ENCODE data around the gene LRRC75A. TPM values are rescaled to one million over a fixed set of nuclear protein-coding genes. Genes with fewer than 3 reads are reported as not detected.

LRRC75A gene
- total and polyA plus RNA-seq, 2 experiments from 2014 or later, result 9.0 to 23.1 TPM

GRCh38 chr17:16419929-16420271 is 72.1 kb downstream of the LRRC75A start:
- Histone ChIP-seq H3K4me1 (ENCODE audit: low read depth) (peaks cover 8% of the 10 kb centered on the region), H3K36me3 (no peaks in the 10 kb centered on the region), H3K4me3 (no peak overlapping the region), H3K27ac (no peak overlapping the region), H3K27me3 (no peaks in the 10 kb centered on the region), H3K9me3 (ENCODE audit: low read depth) (no peaks in the 10 kb centered on the region)
- DNase-seq (ENCODE audit: low read depth in 1 of 2, low spot score in 1 of 2), result peak in 1 of 2 donors; percentile 67
- TF ChIP-seq CTCF (IDR thresholded peaks at IDR 0.05; ENCODE audit: low read depth, low read length), result no peak

GRCh38 chr17:16419074-16419928 is 72.7 kb downstream of the LRRC75A start:
- DNase-seq (ENCODE audit: low read depth in 1 of 2, low spot score in 1 of 2), result peak in 1 of 2 donors; percentile 80
- Histone ChIP-seq H3K4me3 (no peak overlapping the region), H3K4me1 (ENCODE audit: low read depth) (peaks cover 8% of the 10 kb centered on the region), H3K9me3 (ENCODE audit: low read depth) (no peaks in the 10 kb centered on the region), H3K27ac (no peak overlapping the region), H3K27me3 (no peaks in the 10 kb centered on the region), H3K36me3 (no peaks in the 10 kb centered on the region)
- TF ChIP-seq CTCF (IDR thresholded peaks at IDR 0.05; ENCODE audit: low read depth, low read length), result no peak

GRCh38 chr17:16418685-16419068 is 73.3 kb downstream of the LRRC75A start:
- Histone ChIP-seq H3K4me1 (ENCODE audit: low read depth) (peaks cover 8% of the 10 kb centered on the region), H3K4me3 (no peak overlapping the region), H3K9me3 (ENCODE audit: low read depth) (no peaks in the 10 kb centered on the region), H3K27me3 (no peaks in the 10 kb centered on the region), H3K36me3 (no peaks in the 10 kb centered on the region), H3K27ac (no peak overlapping the region)
- TF ChIP-seq CTCF (IDR thresholded peaks at IDR 0.05; ENCODE audit: low read depth, low read length), result no peak
- DNase-seq (ENCODE audit: low read depth in 1 of 2, low spot score in 1 of 2), result no peak

DNA sequence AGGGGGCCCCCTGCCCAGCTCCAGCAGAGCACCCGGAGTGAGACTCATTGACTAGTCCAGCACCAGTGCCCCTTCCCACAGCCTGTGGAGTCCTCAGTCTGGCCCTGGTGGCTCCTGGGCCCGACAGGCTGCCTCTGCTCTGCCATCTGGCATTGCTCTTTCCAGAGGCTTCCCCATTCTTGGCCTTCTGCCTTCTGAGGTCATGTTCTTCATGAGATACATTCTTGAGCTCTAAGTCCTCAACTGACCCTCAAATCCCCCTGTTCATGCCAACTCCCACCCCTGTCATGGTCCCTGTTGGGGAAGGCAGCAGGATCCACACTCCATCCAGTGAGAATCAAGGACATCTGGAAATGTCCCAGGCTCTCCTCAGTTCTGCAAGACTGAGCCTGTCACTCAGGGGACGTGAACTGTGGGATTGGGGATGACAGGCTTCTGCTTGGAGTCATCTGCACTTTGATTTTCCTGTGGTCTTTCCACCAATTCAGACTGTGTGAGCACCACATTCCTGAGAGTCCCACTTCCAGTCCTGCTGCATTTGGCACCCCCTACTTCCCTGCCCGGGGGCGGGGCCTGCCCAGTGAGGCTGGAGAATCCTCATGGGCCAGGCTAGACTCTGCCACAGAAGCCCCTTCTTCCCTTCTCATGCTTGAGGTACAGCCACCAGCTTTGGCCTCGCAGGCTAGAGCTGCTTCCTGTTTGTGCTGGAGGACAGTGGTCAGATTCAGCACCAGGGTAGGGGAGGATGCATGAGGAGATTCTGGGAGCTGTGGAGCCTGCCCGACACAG is 73.9 kb downstream of the LRRC75A start:
- no peak overlapping the region for H3K27ac ChIP-seq
- H3K4me1 ChIP-seq (ENCODE audit: low read depth), result peaks cover 8% of the 10 kb centered on the region
- TF ChIP-seq CTCF (IDR thresholded peaks at IDR 0.05; ENCODE audit: low read depth, low read length), result no peak
- H3K9me3 ChIP-seq (ENCODE audit: low read depth), result no peaks in the 10 kb centered on the region
- DNase-seq (ENCODE audit: low read depth in 1 of 2, low spot score in 1 of 2), result peak in 1 of 2 donors; percentile 50
- no peaks in the 10 kb centered on the region for H3K36me3 ChIP-seq
- H3K27me3 ChIP-seq, result no peaks in the 10 kb centered on the region
- no peak overlapping the region for H3K4me3 ChIP-seq

GRCh38 chr17:16417399-16417798 is 74.6 kb downstream of the LRRC75A start:
- H3K4me1 ChIP-seq (ENCODE audit: low read depth), result peaks cover 8% of the 10 kb centered on the region
- H3K27me3 ChIP-seq, result no peaks in the 10 kb centered on the region
- DNase-seq (ENCODE audit: low read depth in 1 of 2, low spot score in 1 of 2), result no peak
- no peak for TF ChIP-seq CTCF (IDR thresholded peaks at IDR 0.05; ENCODE audit: low read depth, low read length)
- H3K27ac ChIP-seq, result no peak overlapping the region
- H3K36me3 ChIP-seq, result no peaks in the 10 kb centered on the region
- H3K4me3 ChIP-seq, result no peak overlapping the region
- H3K9me3 ChIP-seq (ENCODE audit: low read depth), result no peaks in the 10 kb centered on the region

All from cardiac muscle cell (in vitro differentiated cells and primary cell).